Left renal pelvis (tissue), 4 donors: ENCODE data around the gene RALGPS1. TPM values are rescaled to one million over a fixed set of nuclear protein-coding genes. Genes with fewer than 3 reads are reported as not detected.

Experiments used
- DNase-seq, 4 donors: peaks; one replicate each; pipeline ENCODE4 v3.0.0-alpha.2; 2013; ENCODE audit warnings: low read depth in 4 of 4, low spot score in 3 of 4
- polyA plus RNA-seq, 4 donors: library from polyadenylated mRNA; unstranded; fragments of 120-200 nt; gene quantifications; one replicate each; pipeline ENCODE4 v1.2.1, GENCODE V29; 2013; ENCODE audit not compliant: insufficient read length in 4 of 4

The RALGPS1 gene
- polyA plus RNA-seq, 4 donors: 9.2 to 27.6 (median 24.5) TPM

GRCh38 chr9:126984969-126985368 is 70.4 kb downstream of the RALGPS1 start:
- no peak for DNase-seq

- DNase-seq: no peak
Observed at GRCh38 chr9:126985870-126986498, 71.4 kb downstream of the RALGPS1 start.

- no peak for DNase-seq
Observed at GRCh38 chr9:126986506-126986951, 71.9 kb downstream of the RALGPS1 start.

- DNase-seq: no peak
Observed at GRCh38 chr9:126988857-126989256, 74.3 kb downstream of the RALGPS1 start.

GRCh38 chr9:126989847-126990842 is 75.6 kb downstream of the RALGPS1 start:
- DNase-seq: no peak

- no peak for DNase-seq
Observed at GRCh38 chr9:126991183-126991582, 76.6 kb downstream of the RALGPS1 start.

GRCh38 chr9:126992427-126992826 is 77.8 kb downstream of the RALGPS1 start:
- no peak for DNase-seq

- no peak for DNase-seq
Observed at GRCh38 chr9:126999315-127000068, 84.9 kb downstream of the RALGPS1 start.

GRCh38 chr9:127004946-127005769 is 90.6 kb downstream of the RALGPS1 start:
- no peak for DNase-seq

GRCh38 chr9:127005770-127006314 is 91.3 kb downstream of the RALGPS1 start:
- no peak for DNase-seq

GRCh38 chr9:127007638-127008037 is 93.1 kb downstream of the RALGPS1 start:
- DNase-seq: no peak

GRCh38 chr9:127008076-127008475 is 93.5 kb downstream of the RALGPS1 start:
- no peak for DNase-seq

- no peak for DNase-seq
Observed at GRCh38 chr9:127011772-127012171, 97.2 kb downstream of the RALGPS1 start.

- no peak for DNase-seq
Observed at GRCh38 chr9:127012250-127012649, 97.7 kb downstream of the RALGPS1 start.

- no peak for DNase-seq
Observed at GRCh38 chr9:127013597-127013996, 99.0 kb downstream of the RALGPS1 start.

GRCh38 chr9:127014216-127014909 is 99.8 kb downstream of the RALGPS1 start:
- no peak for DNase-seq

GRCh38 chr9:127014910-127015540 is 100.4 kb downstream of the RALGPS1 start:
- DNase-seq: no peak

GRCh38 chr9:127015921-127016512 is 101.4 kb downstream of the RALGPS1 start:
- DNase-seq: no peak
